NCI-H2171 (cell line): ENCODE measurements around the gene JADE2.
A peak's percentile ranks its signal among the peaks of the same experiment; 100 is the strongest.
"Not testable (repeated sequence)": the region's sequence is repeated elsewhere in the genome, so short reads cannot be mapped to it uniquely, and the experiment has no call there.

Experiments
- DNase-seq: peaks from one replicate; lab custom pipeline; 2025; lab: John Stamatoyannopoulos, UW

Gene JADE2

GRCh38 chr5:134507452-134507851 lies 18.0 kb upstream of the JADE2 start:
- no peak for DNase-seq

GRCh38 chr5:134508521-134509195 lies 16.8 kb upstream of the JADE2 start:
- DNase-seq: no peak

GRCh38 chr5:134509308-134510040 lies 16.0 kb upstream of the JADE2 start:
- DNase-seq: no peak

- no peak for DNase-seq
Measured at GRCh38 chr5:134510970-134511795, 14.3 kb upstream of the JADE2 start.

GRCh38 chr5:134511796-134512660 lies 13.4 kb upstream of the JADE2 start:
- DNase-seq: no peak

GRCh38 chr5:134512661-134512999 lies 12.8 kb upstream of the JADE2 start:
- no peak for DNase-seq

GRCh38 chr5:134515801-134516200 lies 9.7 kb upstream of the JADE2 start:
- DNase-seq: no peak

- DNase-seq: not testable (repeated sequence)
Measured at GRCh38 chr5:134516984-134517383, 8.5 kb upstream of the JADE2 start.

- no peak for DNase-seq
Measured at GRCh38 chr5:134517553-134517952, 7.9 kb upstream of the JADE2 start.

GRCh38 chr5:134519989-134520388 lies 5.5 kb upstream of the JADE2 start:
- no peak for DNase-seq

GRCh38 chr5:134521841-134522240 lies 3.6 kb upstream of the JADE2 start:
- DNase-seq: no peak

GRCh38 chr5:134523543-134524271 lies 1.8 kb upstream of the JADE2 start:
- no peak for DNase-seq

- peak; percentile 59 for DNase-seq
Measured at GRCh38 chr5:134524272-134524825, 1.1 kb upstream of the JADE2 start.

GRCh38 chr5:134525683-134526482 lies 413 bp downstream of the JADE2 start:
- DNase-seq: peak; percentile 33

- DNase-seq: peak; percentile 71
Measured at GRCh38 chr5:134526483-134527155, 1.1 kb downstream of the JADE2 start.

- peak; percentile 68 for DNase-seq
Measured at GRCh38 chr5:134527156-134527960, 1.9 kb downstream of the JADE2 start.

- no peak for DNase-seq
Measured at GRCh38 chr5:134527961-134528424, 2.5 kb downstream of the JADE2 start.

GRCh38 chr5:134528556-134528955 lies 3.1 kb downstream of the JADE2 start:
- no peak for DNase-seq
